ENCODE data around the gene SCN3B.
A peak's percentile ranks its signal among the peaks of the same experiment; 100 is the strongest.
"Not testable (repeated sequence)": the region's sequence is repeated elsewhere in the genome, so short reads cannot be mapped to it uniquely, and the experiment has no call there.

SCN3B gene, protein sequence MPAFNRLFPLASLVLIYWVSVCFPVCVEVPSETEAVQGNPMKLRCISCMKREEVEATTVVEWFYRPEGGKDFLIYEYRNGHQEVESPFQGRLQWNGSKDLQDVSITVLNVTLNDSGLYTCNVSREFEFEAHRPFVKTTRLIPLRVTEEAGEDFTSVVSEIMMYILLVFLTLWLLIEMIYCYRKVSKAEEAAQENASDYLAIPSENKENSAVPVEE

DNA sequence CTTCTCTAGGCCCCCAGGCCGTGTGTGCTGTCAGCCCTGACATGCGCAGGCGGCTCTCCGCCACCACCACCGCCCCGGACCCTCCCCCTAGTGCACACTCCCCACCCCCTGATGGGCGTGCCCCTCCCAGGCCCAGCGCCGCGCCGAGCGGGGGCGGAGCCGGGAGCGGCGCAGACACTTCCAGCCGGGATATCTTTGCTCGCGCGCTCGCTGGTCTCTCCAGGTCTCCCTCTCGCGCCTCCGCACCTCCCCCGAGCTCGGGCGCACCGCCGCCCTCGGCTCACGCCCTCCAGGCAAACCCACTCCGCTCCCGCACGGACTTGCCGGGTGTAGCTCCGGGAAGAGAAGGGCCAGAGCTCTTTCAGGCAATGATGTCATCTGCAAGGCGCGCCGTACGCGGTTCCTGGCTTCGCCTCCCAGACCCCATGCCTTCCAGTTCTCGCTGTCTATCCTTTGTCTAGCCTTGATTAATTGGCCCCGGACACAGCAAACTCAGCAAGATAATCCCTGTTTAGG is at the start of gene SCN3B:
SCN3B (minus strand) TSS at position 59 of the 516 bp plus-strand sequence. CDS start 823 bp downstream, outside the sequence.
- DNase-seq (ENCODE audit: low spot score): no peak

DNA sequence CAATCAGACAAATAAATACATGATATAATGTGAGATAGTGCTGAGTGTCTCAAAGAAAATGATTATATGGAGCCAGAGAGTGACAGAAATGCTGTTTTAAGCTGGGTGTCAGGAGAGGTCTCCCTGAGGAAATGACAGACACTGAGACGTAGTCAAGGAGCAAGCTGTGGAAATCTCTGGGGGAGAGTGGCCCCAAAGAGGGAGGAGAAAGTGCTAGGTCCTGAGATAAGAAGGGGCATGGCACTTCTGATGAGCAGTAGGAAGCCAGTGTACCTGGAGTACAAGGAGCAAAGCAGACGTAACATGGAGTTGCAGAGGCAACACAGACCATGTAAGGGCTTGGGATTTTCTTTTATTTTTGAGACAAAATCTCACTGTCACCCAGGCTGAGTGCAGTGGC is 48.3 kb upstream of the SCN3B start:
- no peak for DNase-seq (ENCODE audit: low spot score)

DNA sequence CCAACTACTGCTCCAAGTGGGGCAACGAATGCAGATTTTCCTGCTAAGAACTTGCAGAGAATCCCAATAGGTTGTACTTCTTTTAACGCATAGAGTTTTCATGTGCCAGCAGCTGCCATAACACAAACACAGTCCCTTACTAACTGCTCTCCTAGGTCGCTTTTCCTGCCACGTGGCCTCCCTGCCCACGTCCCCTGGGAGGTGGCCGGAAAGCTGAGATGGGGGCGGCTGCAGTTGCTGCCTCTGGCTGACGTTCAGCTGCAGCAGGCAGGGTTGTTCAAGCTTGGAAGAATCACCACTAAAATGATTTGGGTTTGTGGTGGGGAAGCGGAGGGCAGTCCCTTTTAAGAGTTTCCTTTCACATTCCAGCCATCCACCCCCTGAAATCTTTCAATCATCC is 47.7 kb upstream of the SCN3B start:
- DNase-seq (ENCODE audit: low spot score): no peak

DNA sequence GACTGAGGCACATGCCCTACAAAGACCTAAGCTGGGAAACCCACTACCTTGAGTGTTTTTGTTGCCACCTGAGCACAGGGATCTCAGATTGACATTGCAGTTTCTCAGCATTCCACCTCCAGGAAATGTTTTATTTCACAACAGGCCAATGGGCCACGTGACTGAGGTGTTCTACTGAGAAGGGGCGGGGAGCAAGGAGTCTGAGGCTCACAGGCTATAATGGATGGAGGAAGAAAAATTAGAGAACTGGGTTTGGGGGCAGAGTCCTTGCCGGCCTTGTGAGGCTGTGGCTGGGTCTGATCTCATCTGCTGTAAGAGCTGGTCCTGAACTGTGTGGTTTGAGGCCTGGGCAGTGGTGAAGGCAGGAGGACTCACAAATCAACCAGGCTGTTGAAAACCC is 46.3 kb upstream of the SCN3B start:
- DNase-seq (ENCODE audit: low spot score): no peak

DNA sequence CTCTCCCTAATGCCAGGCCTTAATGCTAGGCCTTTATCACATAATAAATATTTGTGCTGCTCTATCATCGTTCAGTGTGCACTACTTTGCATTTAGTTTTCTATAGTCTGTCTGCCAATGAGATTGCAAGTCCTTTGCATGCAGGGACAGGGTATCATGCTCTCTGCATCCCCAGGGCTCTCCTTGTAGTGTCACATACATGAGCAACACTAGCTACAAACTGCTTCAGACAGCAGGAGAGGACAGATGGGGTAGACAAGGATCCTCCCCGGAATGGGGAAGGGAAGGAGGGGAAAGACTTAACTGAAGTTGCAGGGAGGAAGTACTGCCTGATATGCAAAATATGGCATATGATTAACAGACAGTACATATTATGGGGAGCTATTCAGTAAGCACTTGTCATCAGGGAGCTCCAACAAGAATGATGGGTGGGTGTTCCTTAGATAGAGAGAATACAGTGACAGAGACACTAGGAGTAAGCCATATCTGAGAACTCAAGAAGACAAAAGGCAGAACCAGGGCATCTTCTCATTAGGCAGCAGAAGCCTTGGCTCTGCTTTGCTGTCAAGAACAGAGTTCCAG is 44.2 kb upstream of the SCN3B start:
- no peak for DNase-seq (ENCODE audit: low spot score)

DNA sequence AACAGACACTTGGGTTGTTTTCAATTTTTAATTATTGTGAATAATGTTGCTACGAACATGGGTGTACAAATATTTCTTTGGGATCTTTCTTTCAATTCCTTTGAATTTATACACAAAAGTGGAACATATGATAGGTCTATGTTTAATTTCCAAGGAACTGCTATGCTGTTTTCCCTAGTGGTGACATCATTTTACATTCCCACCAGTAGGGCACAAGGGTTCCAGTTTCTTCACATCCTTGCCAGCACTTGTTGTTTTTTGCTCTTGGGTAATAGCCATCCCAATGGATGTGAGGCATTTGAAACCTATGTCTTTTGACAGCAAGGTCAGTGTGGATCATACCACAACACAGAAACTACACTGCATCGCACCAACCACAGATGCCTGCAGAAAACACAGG is 41.8 kb upstream of the SCN3B start:
- DNase-seq (ENCODE audit: low spot score): no peak

DNA sequence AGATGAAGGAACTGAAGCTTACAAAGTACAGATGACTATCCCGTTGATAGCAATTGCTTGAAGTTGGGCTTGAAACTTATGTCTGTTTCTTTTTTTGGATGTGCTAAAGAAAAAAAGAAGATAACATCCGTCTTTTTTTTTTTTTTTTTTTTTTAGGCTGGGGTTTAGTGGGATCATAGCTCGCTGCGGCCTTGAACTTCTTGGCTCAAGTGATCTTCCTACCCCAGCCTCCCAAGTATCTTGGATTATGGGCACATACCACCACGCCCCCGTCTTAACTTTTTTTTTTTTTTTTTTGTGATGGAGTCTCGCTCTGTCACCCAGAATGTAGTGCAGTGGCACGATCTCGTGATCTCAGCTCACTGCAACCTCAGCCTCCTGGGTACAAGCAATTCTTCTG is 40.8 kb upstream of the SCN3B start:
- no peak for DNase-seq (ENCODE audit: low spot score)

DNA sequence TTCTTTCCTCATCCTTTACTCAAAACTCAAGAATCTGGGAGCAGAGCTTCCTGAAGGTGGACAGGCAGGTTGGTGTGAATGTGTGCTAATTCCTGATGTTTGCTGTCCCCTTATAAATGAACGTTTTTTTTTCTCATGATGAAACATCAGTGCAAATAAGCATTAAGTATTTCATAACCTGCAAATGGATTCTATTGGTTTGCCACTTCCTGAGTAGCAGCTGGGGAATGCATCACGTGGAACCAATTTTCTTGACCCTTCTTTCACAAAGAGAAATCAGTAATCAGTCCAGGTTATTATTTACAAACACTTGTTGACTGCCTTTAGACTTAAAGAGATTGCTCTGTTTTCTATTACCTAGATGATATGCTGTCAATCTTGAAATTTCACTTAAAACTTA is 40.1 kb upstream of the SCN3B start:
- DNase-seq (ENCODE audit: low spot score): no peak

DNA sequence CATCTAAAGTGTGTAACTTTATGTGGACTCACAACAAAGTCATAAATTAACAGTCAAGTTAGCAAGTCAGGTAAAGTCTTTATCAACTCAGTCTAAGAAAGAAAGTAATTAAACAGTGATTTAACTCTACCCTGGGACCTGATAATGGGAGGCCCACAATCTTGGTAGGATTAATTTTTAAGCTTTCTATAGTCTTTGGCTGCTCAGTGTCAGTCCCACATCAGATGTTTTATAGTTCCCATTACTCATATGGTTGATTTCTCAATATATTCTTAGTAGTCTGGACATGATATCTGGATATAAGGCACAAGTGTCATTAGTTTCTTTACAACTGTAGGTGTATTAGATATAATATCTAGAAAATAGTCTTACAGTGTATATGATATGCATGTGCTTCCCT is 38.5 kb upstream of the SCN3B start:
- no peak for DNase-seq (ENCODE audit: low spot score)

DNA sequence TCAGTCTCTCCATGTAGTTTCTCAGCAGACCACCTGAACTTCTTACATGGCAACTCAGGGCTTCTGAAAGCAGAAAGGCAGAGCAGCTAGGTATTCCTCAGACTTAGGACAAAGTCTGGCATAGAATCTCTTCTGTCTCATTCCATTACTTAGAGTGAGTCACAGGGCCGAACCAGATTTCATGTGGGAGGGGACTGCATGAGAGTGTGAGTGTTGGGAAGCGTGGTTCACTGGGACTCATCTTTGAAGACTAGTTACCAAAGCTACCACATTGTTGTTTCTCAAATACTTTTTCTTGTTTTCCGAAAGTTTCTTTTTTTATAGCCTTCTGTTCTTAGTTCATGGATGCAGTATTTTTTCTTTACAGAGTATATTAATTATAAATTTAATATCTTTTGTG is 36.1 kb upstream of the SCN3B start:
- DNase-seq (ENCODE audit: low spot score): no peak

DNA sequence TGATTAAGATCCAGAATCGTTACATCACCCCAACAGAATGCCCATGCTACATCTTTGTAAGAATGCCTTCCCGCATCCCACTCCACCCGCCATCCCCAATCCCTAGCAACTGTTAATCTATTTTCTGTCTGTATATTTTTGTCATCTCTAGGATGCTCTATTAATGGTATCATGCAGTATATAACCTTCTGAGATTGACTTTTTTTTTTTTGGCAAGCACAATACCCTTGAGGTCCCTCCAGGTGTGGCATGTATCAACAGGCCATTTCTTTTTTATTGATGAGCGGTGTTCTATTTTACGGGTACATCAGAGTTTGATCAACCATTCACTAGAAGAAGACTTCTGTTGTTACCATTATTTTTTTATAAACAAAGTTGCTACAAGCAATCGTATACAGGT is 30.2 kb upstream of the SCN3B start:
- DNase-seq (ENCODE audit: low spot score): no peak

DNA sequence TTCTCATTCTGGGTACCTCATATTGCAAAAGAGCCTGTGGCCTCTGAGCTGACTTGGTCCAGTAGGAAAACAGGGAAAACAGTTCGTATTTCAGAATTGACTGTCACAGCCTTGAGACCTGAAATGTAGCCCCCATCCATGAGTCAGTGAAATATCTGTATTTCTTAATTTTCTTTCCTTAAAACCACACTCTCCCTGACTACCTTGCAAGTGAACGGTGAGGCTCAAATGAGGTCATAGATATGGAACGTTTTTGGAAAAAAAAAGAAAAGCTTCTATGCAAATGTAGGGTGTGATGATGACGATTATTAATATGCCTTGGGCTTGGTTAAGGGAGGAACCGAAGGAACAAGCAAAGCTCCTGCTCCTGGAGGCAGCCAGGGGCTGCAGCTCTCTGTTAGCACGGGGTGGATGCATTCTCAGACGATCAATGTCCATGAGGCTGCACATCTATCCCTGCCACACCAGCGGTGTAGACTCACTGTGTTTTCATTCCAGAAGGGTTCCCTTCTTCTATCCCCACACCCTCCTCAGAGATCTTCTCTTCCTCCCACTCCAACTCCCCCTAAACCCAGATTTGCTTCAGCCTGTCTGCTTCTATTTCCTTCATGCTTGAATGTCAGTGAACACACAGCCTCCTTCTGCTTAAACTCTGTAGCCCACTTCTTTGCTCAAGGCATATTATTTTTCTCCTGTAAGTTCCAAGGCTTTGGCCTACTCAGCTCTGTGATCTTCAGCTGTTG is 29.2 kb upstream of the SCN3B start:
- no peak for DNase-seq (ENCODE audit: low spot score)

DNA sequence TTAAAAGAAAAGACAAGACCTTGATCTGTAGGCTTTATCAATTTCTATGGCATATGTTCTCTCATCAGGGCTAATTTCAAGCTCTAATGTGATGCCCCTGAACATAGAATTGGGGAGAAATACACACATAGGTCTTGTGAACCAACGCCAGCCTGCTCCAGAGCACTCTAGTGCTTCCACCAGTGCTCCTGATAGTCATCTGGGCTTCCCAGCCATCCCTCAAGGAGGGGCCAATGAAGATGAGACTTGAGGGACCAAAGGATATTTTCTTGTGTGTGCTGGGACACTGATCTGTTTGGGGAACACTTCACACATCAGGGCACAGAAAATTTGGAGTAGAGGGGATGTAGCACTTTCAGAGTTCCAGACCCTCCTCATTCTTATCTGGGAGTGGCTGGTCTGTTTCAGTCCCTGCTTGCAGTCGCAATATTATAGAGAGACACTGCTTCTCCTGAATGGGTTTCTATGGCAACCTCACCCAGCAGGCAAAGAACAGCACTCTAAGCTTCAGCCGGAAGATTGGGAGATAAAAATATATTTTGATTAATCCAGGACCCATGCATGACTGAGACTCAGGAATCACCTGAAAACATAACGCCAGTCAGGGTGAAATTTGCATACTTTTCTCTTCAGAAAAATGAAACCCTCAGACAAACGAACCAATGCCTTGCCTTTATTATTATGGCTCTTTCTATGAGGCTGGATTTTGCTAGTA is 28.4 kb upstream of the SCN3B start:
- no peak for DNase-seq (ENCODE audit: low spot score)

DNA sequence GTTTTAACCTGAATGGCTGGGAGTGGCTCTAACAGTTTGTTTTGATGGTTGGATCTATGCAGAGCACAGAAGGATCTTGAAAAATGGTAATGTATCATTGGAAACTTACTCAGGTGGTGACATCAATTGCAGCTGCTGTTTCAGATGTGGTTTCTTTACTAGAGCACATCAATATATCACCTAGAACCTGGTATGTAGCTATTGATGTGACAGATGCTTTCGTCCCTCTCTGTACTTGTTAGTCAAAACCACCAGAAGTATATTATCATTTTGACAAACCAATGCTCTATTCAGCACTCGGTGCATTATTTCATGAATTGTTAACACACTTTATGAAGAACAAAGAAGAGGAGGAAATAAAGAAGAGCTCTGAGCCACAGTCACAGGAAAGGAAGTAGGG is 26.6 kb upstream of the SCN3B start:
- peak; percentile 16 for DNase-seq (ENCODE audit: low spot score)

DNA sequence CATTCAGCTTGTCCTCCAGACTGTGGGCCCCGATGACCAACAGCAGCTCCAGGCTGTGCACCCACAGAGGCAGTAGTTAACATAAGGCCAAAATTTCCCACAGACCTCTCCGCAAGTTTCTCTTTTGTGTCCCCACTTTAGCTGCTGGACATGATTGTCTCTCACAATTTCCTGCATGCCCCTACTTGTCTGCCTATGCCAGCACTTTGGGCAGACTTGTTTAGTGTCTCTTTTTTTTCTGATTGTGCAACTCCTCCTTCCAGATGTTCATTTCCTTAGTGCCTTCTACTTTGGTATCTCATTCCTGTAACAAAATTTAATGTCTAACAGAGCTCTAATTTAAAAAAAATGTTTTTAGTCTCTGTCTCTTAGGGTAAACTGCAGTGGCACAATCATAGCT is 23.8 kb upstream of the SCN3B start:
- DNase-seq (ENCODE audit: low spot score): no peak

DNA sequence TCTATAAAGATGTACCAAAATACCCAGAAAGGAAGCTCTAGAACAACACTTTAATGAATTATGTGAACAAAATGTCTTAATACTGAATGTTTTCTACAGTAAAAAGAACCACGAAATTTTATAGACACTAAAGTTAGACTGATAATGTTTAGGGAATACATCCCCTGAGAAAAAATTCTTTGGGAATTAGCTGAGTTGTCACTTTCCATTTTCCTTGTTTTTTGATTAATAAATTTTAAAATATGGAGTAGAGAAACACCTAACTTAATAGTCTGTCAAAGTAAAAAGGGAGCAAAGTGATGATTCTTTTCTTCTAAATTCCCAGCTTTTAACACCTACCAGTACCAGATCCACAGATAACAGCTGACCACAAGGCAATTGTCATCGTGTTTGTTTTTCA is 23.1 kb upstream of the SCN3B start:
- no peak for DNase-seq (ENCODE audit: low spot score)

DNA sequence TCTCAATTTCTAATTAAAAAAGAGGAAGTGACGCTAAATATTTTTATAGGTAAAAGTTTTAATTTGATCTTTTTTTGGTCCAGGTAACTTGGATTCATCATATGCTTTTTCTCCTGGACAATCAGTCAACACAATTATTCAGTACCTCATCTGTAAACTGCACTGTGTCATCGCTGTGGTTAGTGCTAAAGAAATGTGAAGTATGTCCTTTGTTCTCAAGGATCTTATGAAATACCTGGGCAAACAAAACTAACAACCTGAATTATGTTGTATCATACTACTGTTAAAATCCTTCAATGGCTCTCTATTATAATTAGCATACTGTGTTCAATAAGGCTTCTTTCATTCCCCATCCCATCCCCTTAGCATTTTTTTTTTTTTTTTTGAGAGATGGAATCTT is 19.9 kb upstream of the SCN3B start:
- no peak for DNase-seq (ENCODE audit: low spot score)

DNA sequence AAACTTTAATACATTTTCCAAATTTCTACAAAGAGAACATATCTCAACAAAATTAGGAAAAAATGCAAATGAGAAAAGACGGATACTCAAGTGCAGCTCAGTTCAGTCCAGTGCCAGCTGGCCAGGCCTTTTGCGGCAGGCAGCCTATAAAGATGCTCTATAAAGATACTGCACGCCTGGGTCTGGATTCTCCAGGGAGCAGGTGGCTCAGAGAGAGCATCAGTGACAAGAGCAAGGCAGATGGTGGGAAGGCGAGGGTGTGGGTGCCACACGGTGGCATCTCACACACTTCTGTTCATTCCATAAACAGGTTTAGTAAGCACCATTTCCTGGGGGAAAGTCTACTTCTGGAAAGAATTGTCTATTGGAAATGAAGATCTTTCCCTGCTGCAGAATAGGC is 18.1 kb upstream of the SCN3B start:
- no peak for DNase-seq (ENCODE audit: low spot score)

DNA sequence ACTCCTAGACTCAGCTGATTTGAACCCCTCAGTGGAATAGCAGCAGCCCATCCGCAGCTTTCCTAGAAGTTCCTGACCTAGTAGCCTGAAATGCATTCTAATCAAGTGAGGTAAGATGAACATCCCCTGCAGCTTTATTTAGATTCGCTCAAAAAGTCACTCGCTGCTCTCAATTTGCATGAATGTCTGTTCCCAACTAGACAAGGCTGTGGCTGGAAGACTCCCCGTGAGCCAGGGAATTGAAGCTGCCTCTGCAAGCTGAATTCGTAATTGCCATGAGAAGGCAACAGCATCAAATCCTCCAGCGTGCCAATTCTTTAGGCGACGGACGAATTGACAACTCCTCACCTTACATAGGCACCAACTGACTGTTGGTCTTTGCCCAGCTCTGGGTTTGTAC is 17.1 kb upstream of the SCN3B start:
- DNase-seq (ENCODE audit: low spot score): no peak

DNA sequence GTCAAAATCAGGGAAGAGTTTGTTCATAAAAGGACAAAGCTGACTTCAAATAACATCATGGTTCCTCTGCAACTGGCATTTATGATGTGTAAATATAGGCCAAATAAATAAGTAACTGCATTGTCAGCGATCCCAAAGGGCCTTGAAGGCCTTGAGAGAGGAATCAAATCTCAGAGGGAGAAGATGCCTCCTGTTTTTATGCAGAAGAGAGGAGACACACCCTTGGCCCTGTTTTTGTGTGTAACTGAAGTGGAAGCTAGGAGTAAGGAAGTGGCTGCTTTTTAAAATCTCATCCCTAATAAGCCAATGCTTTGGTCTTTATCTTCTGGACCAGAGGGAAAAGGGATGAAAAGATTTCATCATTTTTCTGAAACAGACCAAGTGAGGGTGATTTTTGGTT is 15.7 kb upstream of the SCN3B start:
- DNase-seq (ENCODE audit: low spot score): no peak

DNA sequence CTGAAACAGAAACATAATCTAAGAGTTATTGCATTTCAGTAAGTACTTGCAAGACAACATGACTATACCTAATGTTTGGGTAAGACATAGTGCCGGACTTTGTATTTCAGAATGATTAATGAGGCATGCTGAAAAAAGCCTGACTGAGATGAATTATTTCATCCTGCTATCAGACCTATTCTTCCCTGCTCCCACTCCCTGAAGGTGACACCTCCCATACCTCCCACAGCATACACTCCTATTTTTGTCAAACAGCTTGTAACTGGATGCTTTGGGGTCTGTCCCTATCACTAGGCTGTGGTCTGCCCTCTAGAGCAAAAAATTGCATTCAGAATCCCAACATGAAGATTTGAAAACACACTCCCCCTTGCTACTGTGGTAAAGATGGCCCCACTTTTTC is 10.9 kb upstream of the SCN3B start:
- no peak for DNase-seq (ENCODE audit: low spot score)

DNA sequence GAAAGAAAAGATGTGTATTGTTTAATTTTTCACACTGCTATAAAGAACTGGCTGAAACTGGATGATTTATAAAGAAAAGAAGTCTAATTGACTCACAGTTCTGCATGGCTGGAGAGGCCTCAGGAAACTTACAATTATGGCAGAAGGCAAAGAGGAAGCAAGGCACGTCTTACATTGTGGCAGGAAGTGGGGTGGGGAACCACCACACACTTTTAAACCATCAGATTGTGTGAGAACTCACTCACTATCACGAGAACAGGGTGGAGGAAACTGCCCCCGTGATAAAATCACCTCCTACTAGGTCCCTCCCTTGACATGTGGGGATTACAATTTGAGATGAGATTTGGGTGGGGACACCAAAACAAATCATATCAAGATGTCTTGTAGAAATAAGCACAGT is 5.5 kb upstream of the SCN3B start:
- not testable (repeated sequence) for DNase-seq (ENCODE audit: low spot score)

DNA sequence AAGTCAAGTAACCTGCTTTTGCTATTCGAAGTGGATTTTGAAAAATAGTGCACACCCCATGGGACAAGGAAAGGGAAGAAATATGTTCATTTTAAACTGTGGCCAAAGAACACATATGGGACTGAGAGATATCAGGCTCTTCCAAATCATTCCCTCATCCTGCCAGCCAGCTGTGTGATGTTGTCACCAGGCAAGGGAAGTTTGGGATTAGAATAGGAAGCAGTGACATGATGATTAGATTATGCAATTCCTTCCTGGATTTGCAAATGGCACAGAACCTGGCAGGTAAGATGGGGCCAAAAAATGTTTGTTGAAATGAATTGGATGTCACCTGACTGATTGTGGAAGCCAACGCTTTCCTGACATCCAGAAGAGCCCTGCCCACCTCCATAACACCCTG is 4.9 kb upstream of the SCN3B start:
- DNase-seq (ENCODE audit: low spot score): no peak

All from CD4-positive, alpha-beta T cell treated with Interleukin-15 for 4 hours (primary cell).